AG04450 (cell line): ENCODE results near the gene CACNA2D3. TPM values are rescaled to one million over a fixed set of nuclear protein-coding genes. Genes with fewer than 3 reads are reported as not detected.

Experiments
- CTCF ChIA-PET: fragments of 300-600, 350-600 bp; formaldehyde crosslinking; extraction: SDS; loops from one replicate; lab custom pipeline; 2022; ENCODE audit warnings: antibody characterized with exemption, inconsistent platforms; lab: Charles Lee
- POLR2A ChIA-PET: fragments of 350-600 bp; formaldehyde crosslinking; extraction: SDS; loops from one replicate; lab custom pipeline; 2021; ENCODE audit warnings: antibody characterized with exemption, inconsistent platforms; lab: Yijun Ruan, JAX
- DNase-seq: peaks from one replicate; pipeline ENCODE4 v3.0.0-alpha.2; 2011; ENCODE audit warnings: low read depth, low spot score
- H3K27ac ChIP-seq: one replicate; pipeline ENCODE4 v1.5.1; 2012; ENCODE audit warnings: low read depth, low read length, control low read depth
- H3K27me3 ChIP-seq: one replicate; pipeline ENCODE4 v1.6.0; 2012; ENCODE audit warnings: low read length; ENCODE audit not compliant: control insufficient read depth, insufficient read depth
- H3K4me3 ChIP-seq: 2 replicates; pipeline ENCODE4 v1.5.1; 2011; ENCODE audit warnings: mild to moderate bottlenecking, low read depth, low read length, control low read depth
- H3K9me3 ChIP-seq: 2 replicates; pipeline ENCODE4 v1.5.1; 2012; ENCODE audit warnings: low read length; ENCODE audit not compliant: control insufficient read depth, insufficient read depth
- polyA plus RNA-seq: library from polyadenylated mRNA; depleted of rRNA; stranded (reverse); fragments of >200 nt; gene quantifications from 2 replicates; pipeline ENCODE4 v1.2.3, GENCODE V29; 2011
- TF ChIP-seq, protein P1 (sequence below): IDR thresholded peaks from 2 replicates; pipeline ENCODE4 v1.5.1; 2011; ENCODE audit warnings: low read depth, low read length, control low read depth, inconsistent platforms

Gene CACNA2D3
- polyA plus RNA-seq, 1 experiment: 0.32 TPM

DNA sequence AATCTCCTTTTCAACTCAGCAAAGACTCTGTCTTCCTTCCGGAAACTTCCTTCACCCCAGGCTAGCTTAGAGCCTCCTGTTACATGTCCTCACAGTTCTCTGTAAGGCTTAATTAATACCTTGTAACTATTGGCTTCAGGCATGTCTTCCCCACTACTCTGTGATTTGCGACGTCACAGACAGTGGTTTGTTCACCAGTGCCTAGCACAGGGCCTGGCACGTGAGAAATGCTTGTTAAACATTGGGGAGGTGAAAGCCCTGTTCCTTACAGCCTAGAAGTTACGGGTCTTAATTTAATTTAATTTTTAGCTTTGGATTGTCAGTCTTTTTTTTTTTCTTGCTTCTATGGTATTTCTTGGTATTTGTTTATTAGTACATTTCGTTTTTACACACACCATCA, 36.4 kb upstream of the CACNA2D3 start:
- no peak overlapping the region for H3K27ac ChIP-seq
- no peaks in the 10 kb centered on the region for H3K27me3 ChIP-seq
- no peak overlapping the region for H3K4me3 ChIP-seq
- no peak for DNase-seq
- TF ChIP-seq, protein P1, sequence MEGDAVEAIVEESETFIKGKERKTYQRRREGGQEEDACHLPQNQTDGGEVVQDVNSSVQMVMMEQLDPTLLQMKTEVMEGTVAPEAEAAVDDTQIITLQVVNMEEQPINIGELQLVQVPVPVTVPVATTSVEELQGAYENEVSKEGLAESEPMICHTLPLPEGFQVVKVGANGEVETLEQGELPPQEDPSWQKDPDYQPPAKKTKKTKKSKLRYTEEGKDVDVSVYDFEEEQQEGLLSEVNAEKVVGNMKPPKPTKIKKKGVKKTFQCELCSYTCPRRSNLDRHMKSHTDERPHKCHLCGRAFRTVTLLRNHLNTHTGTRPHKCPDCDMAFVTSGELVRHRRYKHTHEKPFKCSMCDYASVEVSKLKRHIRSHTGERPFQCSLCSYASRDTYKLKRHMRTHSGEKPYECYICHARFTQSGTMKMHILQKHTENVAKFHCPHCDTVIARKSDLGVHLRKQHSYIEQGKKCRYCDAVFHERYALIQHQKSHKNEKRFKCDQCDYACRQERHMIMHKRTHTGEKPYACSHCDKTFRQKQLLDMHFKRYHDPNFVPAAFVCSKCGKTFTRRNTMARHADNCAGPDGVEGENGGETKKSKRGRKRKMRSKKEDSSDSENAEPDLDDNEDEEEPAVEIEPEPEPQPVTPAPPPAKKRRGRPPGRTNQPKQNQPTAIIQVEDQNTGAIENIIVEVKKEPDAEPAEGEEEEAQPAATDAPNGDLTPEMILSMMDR: no peak
- POLR2A ChIA-PET: no interaction called here
- CTCF ChIA-PET: no interaction called here
- H3K9me3 ChIP-seq: peaks cover 3% of the 10 kb centered on the region; the same call in 1 of the 2 replicates

DNA sequence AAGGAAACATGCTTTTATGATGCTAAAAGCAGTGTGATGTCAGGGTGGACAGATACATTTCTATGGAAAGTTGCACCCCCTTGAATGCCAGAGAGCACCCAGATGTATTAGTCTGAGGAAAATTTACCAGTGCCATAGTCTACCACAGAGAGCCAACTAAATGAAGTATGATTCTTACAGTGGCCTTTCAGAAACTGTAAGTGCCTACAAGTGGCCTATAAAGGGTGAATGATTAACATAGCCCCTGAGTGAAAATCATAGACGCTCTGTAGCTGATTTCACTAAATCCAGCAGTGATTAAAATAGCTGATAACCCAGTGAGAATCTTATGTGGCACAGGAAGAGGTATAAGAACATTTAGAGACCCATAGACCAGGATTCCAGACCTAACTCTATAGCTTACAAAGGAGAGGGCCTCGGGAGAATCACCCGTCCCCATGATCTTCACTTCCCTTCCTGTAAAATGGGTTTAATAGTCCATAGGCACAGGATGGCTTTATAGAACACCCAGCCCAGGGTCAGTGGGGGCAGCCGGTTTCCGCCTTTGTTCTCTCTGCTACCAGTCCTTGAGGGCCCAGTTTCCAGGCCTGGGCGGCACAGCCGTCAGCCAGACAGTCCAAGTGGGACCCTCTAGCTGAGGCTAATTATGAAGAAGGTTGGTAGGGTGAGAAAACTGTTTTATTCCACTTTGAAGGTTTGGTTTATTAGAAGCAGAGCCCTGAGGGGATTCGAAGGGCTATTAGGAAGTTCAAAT, 35.5 kb upstream of the CACNA2D3 start:
- no peaks in the 10 kb centered on the region for H3K27me3 ChIP-seq
- TF ChIP-seq, protein P1: no peak
- no peak for DNase-seq
- ChIA-PET POLR2A (no interaction called here), CTCF (no interaction called here)
- H3K9me3 ChIP-seq: peaks cover 3% of the 10 kb centered on the region; the same call in 1 of the 2 replicates
- no peak overlapping the region for H3K27ac ChIP-seq
- no peak overlapping the region for H3K4me3 ChIP-seq

DNA sequence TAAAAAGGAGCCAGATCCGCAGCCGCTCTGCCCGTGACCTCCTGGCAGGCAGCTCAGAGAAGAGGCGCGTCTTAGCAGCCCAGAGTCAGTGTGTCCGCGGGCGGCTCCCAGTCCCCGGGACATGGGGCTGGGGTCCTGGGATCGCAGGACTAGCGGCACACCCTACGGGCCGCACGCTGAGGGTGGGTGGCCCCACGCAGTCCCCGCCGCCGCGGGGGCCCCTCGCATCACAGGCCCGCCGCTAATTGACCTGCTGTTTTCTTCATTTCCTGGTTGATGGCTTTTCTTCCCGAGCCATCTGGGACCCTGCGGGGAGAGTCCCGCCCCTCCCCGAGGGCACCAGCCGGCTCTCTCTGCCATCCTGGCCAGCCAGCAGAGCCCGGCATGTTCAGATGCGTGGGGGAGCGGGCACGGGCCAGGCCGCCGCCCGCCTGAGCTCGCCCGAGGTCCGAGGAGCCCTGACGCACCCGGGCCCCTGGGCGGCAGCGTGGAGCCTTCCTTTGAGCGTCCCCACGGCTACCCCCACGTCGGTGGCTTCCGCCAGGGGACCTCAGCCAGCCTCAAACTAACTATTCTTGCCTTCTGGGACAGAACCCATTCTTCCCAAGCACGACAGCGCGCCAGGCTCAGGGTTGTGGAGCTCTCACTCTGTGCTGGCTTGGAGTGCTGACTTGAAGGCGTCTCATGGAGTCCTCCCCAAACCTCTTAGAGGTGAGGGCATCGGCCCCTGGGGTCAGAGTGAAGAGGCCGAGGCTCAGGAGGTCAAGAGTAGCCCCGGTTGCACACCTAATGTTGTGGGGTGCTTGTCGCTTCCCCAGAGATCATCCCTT, 34.6 kb upstream of the CACNA2D3 start:
- no peak for DNase-seq
- CTCF ChIA-PET: no interaction called here
- TF ChIP-seq, protein P1: no peak
- H3K27me3 ChIP-seq: no peaks in the 10 kb centered on the region
- peaks cover 3% of the 10 kb centered on the region; the same call in 1 of the 2 replicates for H3K9me3 ChIP-seq
- H3K27ac ChIP-seq: no peak overlapping the region
- POLR2A ChIA-PET: no interaction called here
- H3K4me3 ChIP-seq: no peak overlapping the region

DNA sequence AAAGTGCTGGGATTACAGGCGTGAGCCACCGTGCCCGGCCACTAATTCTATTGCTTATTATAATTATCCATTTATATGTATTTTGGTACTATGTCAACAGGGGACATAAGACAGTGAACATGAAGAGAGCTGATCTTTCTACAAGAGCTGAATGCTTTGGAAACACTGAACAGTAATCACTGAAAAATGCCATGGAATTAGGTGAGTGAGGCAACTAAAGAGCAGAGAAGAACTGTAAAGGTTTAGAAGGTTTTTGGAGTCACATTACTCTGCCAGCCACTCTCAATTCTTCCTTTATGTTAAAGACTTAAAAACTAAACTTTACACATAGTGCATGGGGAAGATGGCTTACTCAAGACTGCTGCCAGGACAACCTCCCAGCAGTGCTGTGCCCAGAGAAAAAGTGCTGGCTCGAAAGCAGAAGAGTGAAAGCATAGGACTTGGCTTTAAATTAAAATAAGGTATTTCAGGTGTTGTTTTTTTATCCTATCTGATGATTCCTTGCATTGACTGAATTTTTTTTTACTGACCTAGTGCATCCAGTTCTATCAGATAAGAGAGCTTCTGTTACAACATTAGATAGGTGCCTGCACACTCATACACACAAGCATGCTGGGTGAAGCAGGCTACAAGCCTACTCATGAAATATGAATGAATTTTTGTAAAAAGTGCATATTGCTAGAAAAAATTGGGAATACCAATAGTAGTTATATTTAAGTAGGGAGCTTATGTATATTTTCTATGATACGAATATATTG, 28.7 kb upstream of the CACNA2D3 start:
- ChIA-PET POLR2A (no interaction called here), CTCF (interaction anchor here (0.6 kb wide), 1 partner anchor 12 kb away, joined by 3 read pairs; no protein-coding TSS in a partner anchor)
- Histone ChIP-seq H3K4me3 (no peak overlapping the region), H3K27ac (no peak overlapping the region), H3K27me3 (no peaks in the 10 kb centered on the region), H3K9me3 (no peaks in the 10 kb centered on the region)
- TF ChIP-seq, protein P1: no peak
- DNase-seq: no peak
